Smooth muscle cell (in vitro differentiated cells): ENCODE results near the gene PALS1. TPM values are rescaled to one million over a fixed set of nuclear protein-coding genes. Genes with fewer than 3 reads are reported as not detected.

Experiments used
- DNase-seq: peaks from one replicate; lab custom pipeline; 2025; ENCODE audit not compliant: unreplicated experiment; lab: John Stamatoyannopoulos, UW
- H2AFZ ChIP-seq: fragments of 200-600 bp; sonication (generic); 2 replicates; pipeline ENCODE4 v1.6.0; 2016; ENCODE audit warnings: antibody characterized with exemption, low read depth, mild to moderate bottlenecking
- H3F3A ChIP-seq: fragments of 200-600 bp; sonication (generic); 2 replicates; pipeline ENCODE4 v1.6.0; 2017; ENCODE audit warnings: antibody characterized with exemption, low read depth
- H3K27ac ChIP-seq: fragments of 200-600 bp; sonication (generic); 2 replicates; pipeline ENCODE4 v1.5.1; 2016; ENCODE audit warnings: low read depth, mild to moderate bottlenecking
- H3K27me3 ChIP-seq: fragments of 200-600 bp; sonication (generic); 2 replicates; pipeline ENCODE4 v1.6.1; 2016; ENCODE audit warnings: low read depth, mild to moderate bottlenecking
- H3K36me3 ChIP-seq: fragments of 200-600 bp; sonication (generic); 2 replicates; pipeline ENCODE4 v1.5.1; 2016; ENCODE audit warnings: low read depth
- H3K4me1 ChIP-seq: fragments of 200-600 bp; sonication (generic); 2 replicates; pipeline ENCODE4 v1.5.1; 2016; ENCODE audit warnings: low read depth
- H3K4me2 ChIP-seq: fragments of 200-600 bp; sonication (generic); 2 replicates; pipeline ENCODE4 v1.6.0; 2016; ENCODE audit warnings: mild to moderate bottlenecking
- H3K4me3 ChIP-seq: fragments of 200-600 bp; sonication (generic); 2 replicates; pipeline ENCODE4 v1.5.1; 2016; ENCODE audit warnings: mild to moderate bottlenecking
- H3K79me2 ChIP-seq: fragments of 200-600 bp; sonication (generic); 2 replicates; pipeline ENCODE4 v1.6.0; 2016; ENCODE audit warnings: low read depth, mild to moderate bottlenecking
- H3K9ac ChIP-seq: fragments of 200-600 bp; sonication (generic); 2 replicates; pipeline ENCODE4 v1.6.0; 2016; ENCODE audit warnings: low read depth
- H3K9me3 ChIP-seq: fragments of 200-600 bp; sonication (generic); replicated peaks from 2 replicates; pipeline ENCODE4 v1.5.1; 2016; ENCODE audit warnings: low read depth
- H4K20me1 ChIP-seq: fragments of 200-600 bp; sonication (generic); 2 replicates; pipeline ENCODE4 v1.6.0; 2016; ENCODE audit warnings: low read depth
- WGBS: methylation state at CpG from one replicate; pipeline ENCODE4 v1.1.7; 2016; ENCODE audit warnings: low lambda C conversion rate; 5-methylcytosine and 5-hydroxymethylcytosine counted together
- polyA plus RNA-seq: library from polyadenylated mRNA; unstranded; fragments of >200 nt; fragmentation: Nextera tagmentation; extraction: Ambion mirVana; gene quantifications from 2 replicates; pipeline ENCODE4 v1.2.1, GENCODE V29; 2016
- total RNA-seq: library from RNA; depleted of rRNA; stranded (reverse); fragments of >200 nt; gene quantifications from 2 replicates; pipeline ENCODE4 v1.2.3, GENCODE V29; 2014
- TF ChIP-seq, protein P1 (sequence below): fragments of 200-600 bp; sonication (generic); IDR thresholded peaks from 2 replicates; pipeline ENCODE4 v1.5.1; 2017; ENCODE audit warnings: borderline replicate concordance, mild to moderate bottlenecking, antibody characterized with exemption; ENCODE audit not compliant: insufficient read depth, poor library complexity, severe bottlenecking

PALS1 gene
- total and polyA plus RNA-seq, 2 experiments from 2014 or later, result 4.6 to 29.2 TPM

DNA sequence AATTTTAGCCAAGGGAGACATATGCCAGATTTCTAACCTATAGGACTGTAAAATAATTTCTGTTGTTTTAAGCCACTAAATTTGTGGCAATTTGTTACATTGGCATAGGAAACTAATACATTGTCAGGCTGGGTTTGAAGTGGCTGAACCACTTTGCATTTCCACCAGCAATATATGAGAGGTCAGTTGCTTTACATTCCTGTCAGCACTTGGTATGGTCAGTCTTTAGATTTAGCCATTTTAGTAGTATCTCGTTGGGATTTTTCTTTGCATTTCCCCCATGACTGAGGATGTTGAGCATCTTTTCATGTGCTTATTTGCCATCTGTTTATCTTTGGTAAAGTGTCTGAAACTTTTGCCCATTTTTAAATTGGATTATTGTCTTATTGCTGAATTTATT, 3.9 kb downstream of the PALS1 start:
- 53% methylated on average over 1 of the region's 1 CpG for WGBS
- Histone ChIP-seq H3K79me2 (peaks cover 78% of the 10 kb centered on the region), H3F3A (peaks cover 7% of the 10 kb centered on the region), H3K9me3 (no peaks in the 10 kb centered on the region), H3K4me1 (peaks cover 17% of the 10 kb centered on the region), H3K4me3 (no peak overlapping the region), H3K9ac (no peak overlapping the region), H3K36me3 (no peaks in the 10 kb centered on the region), H3K27ac (no peak overlapping the region), H3K4me2 (no peak overlapping the region), H4K20me1 (peaks cover 68% of the 10 kb centered on the region), H3K27me3 (no peaks in the 10 kb centered on the region), H2AFZ (no peak overlapping the region)
- no peak for DNase-seq
- TF ChIP-seq, protein P1, sequence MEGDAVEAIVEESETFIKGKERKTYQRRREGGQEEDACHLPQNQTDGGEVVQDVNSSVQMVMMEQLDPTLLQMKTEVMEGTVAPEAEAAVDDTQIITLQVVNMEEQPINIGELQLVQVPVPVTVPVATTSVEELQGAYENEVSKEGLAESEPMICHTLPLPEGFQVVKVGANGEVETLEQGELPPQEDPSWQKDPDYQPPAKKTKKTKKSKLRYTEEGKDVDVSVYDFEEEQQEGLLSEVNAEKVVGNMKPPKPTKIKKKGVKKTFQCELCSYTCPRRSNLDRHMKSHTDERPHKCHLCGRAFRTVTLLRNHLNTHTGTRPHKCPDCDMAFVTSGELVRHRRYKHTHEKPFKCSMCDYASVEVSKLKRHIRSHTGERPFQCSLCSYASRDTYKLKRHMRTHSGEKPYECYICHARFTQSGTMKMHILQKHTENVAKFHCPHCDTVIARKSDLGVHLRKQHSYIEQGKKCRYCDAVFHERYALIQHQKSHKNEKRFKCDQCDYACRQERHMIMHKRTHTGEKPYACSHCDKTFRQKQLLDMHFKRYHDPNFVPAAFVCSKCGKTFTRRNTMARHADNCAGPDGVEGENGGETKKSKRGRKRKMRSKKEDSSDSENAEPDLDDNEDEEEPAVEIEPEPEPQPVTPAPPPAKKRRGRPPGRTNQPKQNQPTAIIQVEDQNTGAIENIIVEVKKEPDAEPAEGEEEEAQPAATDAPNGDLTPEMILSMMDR, result no peak

DNA sequence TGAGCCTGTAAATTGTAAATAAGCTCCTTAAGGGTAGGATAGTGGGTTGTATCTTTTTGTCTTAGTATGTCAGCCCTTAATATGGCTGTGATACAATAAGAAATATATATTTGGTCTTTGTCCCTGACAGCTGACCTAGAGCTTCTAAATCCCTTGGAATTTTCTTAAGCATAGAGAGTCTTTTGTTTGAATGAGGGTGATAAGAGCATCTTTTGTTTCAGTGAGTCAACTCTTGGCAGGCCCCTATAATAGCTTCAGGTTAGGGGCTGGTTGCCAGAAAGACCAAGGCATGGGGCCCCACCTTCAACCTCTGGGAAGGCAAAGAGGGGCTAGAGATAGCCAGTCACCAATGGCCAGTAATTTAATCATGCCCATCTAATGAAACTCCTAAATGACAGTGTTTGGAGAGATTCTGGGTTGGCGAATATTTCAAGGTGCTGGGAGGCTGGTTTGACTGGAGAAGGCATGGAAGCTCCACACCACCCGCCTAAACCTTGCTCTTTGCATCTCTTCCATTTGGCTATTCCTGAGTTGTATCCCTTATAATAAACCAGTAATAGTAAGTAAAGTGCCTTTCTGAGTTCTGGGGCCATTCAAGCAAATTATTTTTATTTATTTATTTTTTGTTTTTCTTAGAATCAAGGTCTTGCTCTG, 10.5 kb downstream of the PALS1 start:
- Histone ChIP-seq H3K4me3 (no peak overlapping the region), H3K27ac (no peak overlapping the region), H3F3A (peaks cover 7% of the 10 kb centered on the region), H3K4me1 (peaks cover 13% of the 10 kb centered on the region), H4K20me1 (peaks cover 99% of the 10 kb centered on the region), H3K36me3 (no peaks in the 10 kb centered on the region), H3K4me2 (no peak overlapping the region), H3K9me3 (no peaks in the 10 kb centered on the region), H3K79me2 (peaks cover 97% of the 10 kb centered on the region), H3K9ac (no peak overlapping the region), H2AFZ (no peak overlapping the region), H3K27me3 (no peaks in the 10 kb centered on the region)
- no peak for DNase-seq
- TF ChIP-seq, protein P1, result no peak
- WGBS, result 96% methylated on average over 2 of the region's 2 CpGs

DNA sequence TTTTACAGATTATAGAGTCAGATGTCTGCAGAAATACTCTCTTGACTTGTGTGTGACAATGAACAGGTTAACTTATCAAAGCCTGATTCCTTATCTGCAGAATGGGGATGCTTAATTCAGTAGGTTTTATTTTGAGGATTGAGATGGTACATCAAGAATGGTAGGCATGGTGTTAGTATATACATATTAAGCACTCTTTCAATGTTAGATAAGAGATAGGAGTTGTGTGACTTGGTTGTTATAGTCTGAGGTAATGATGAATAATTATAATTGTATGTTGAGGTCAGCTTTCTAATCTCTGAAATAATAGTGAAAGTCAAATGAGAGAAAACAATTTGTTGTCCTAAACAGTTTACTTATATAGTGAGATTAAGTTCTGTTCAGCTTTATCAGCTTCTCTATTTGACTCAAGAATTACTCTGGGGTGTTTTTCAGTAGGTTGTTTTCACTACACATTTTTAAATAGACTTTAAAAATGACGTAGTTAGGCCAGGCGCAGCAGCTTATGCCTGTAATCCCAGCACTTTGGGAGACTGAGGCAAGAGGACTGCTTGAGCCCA, 11.9 kb downstream of the PALS1 start:
- TF ChIP-seq, protein P1, result no peak
- peaks cover 100% of the 10 kb centered on the region for H4K20me1 ChIP-seq

DNA sequence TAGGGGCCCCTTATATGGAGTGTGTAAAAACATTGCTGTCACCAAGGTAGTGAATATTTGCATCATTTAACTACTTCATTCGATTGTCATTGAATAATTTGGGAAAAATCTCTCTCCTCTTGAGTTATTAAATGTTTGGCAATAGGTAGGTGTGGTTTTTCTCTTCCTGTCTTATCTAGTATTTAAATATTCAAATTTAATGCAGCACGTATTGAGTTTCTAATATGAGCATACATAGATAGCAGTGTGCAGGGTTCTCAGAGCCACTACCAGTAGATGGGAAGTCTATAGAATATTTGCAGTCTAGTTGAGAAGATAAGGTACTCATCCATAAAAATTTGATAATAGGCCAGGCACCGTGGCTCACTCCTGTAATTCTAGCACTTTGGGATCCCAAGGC, 16.7 kb downstream of the PALS1 start:
- no peak for DNase-seq
- H3K36me3 ChIP-seq, result no peaks in the 10 kb centered on the region
- no peaks in the 10 kb centered on the region for H3F3A ChIP-seq
- no peaks in the 10 kb centered on the region for H3K9me3 ChIP-seq
- H2AFZ ChIP-seq, result no peak overlapping the region
- H3K4me2 ChIP-seq, result no peak overlapping the region
- H3K79me2 ChIP-seq, result peaks cover 93% of the 10 kb centered on the region
- TF ChIP-seq, protein P1, result no peak
- no peak overlapping the region for H3K4me3 ChIP-seq
- H3K9ac ChIP-seq, result no peak overlapping the region
- peaks cover 13% of the 10 kb centered on the region for H3K4me1 ChIP-seq
- WGBS, result 94% methylated on average over 3 of the region's 3 CpGs
- no peak overlapping the region for H3K27ac ChIP-seq
- H3K27me3 ChIP-seq, result no peaks in the 10 kb centered on the region
- peaks cover 99% of the 10 kb centered on the region for H4K20me1 ChIP-seq

More for the DNA sequence above, 11.9 kb downstream of the PALS1 start:
- H3K4me2 ChIP-seq, result no peak overlapping the region
- no peaks in the 10 kb centered on the region for H3K9me3 ChIP-seq
- H3K27ac ChIP-seq, result no peak overlapping the region
- H3K4me1 ChIP-seq, result peaks cover 3% of the 10 kb centered on the region
- WGBS, result 65% methylated on average over 2 of the region's 2 CpGs
- no peaks in the 10 kb centered on the region for H3F3A ChIP-seq
- H2AFZ ChIP-seq, result no peak overlapping the region
- no peak for DNase-seq
- H3K36me3 ChIP-seq, result no peaks in the 10 kb centered on the region
- no peak overlapping the region for H3K4me3 ChIP-seq
- H3K27me3 ChIP-seq, result no peaks in the 10 kb centered on the region
- H3K79me2 ChIP-seq, result peaks cover 99% of the 10 kb centered on the region
- H3K9ac ChIP-seq, result no peak overlapping the region
